SK-N-MC (cell line): ENCODE data around the gene SMCHD1.
"Not testable (repeated sequence)": the region's sequence is repeated elsewhere in the genome, so short reads cannot be mapped to it uniquely, and the experiment has no call there.

Experiments used
- DNase-seq: peaks from one replicate; pipeline ENCODE4 v3.0.0-alpha.2; 2011; ENCODE audit warnings: low read depth, low spot score
- H3K27ac ChIP-seq: fragments of 200-600 bp; sonication (generic); 2 replicates; pipeline ENCODE4 v1.5.1; 2016; ENCODE audit warnings: mixed run types
- H3K36me3 ChIP-seq: fragments of 200-600 bp; sonication (generic); 2 replicates; pipeline ENCODE4 v1.6.1; 2017; ENCODE audit warnings: antibody characterized with exemption, low read length, mixed read lengths; ENCODE audit not compliant: insufficient read depth
- H3K4me3 ChIP-seq: fragments of 200-600 bp; sonication (generic); 2 replicates; pipeline ENCODE4 v1.5.1; 2016
- H3K9ac ChIP-seq: fragments of 200-600 bp; sonication (generic); 2 replicates; pipeline ENCODE4 v1.8.0; 2017; ENCODE audit warnings: mixed run types, mixed read lengths; ENCODE audit not compliant: insufficient read length
- H3K9me3 ChIP-seq: fragments of 200-600 bp; sonication (generic); 2 replicates; pipeline ENCODE4 v1.6.1; 2017; ENCODE audit warnings: low read depth, mild to moderate bottlenecking, antibody characterized with exemption, low read length, moderate library complexity, mixed read lengths
- EZH2 ChIP-seq: fragments of 200-600 bp; sonication (generic); IDR thresholded peaks from one replicate; pipeline ENCODE4 v1.6.1; 2017; ENCODE audit warnings: antibody characterized with exemption
- FOXP2 ChIP-seq: optimal IDR thresholded peaks from 2 replicates; pipeline ENCODE3; 2011; ENCODE audit warnings: mild to moderate bottlenecking, moderate library complexity; ENCODE audit not compliant: insufficient read depth; ENCODE audit errors: extremely low read length, control extremely low read depth
- POLR2AphosphoS5 ChIP-seq: IDR thresholded peaks from 2 replicates; pipeline ENCODE4 v1.6.1; 2012; ENCODE audit warnings: mild to moderate bottlenecking, low read depth, low read length, borderline replicate concordance

Gene SMCHD1

DNA sequence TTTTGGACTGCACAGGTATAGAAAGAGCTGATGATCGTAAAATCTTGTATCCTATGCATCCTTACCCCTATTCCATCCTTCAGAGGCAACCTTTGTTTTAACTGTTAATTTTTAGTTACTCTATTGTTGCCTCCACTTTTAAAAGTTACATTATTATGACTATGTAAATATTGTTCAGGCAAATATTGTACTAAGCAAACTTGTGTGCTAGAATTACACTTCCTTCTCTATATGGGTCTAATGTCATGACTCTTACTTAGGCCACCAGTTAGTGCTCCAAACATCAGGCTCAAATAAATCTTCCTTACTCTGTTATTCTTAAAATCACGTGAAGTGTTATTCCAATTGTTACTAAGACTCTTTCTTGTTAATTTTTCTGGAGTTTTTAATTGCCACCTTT lies 143.8 kb downstream of the SMCHD1 start:
- TF ChIP-seq EZH2 (no peak), FOXP2 (no peak)
- Histone ChIP-seq H3K36me3 (peaks cover 40% of the 10 kb centered on the region), H3K27ac (no peak overlapping the region), H3K9ac (no peak overlapping the region), H3K4me3 (no peak overlapping the region), H3K9me3 (no peaks in the 10 kb centered on the region)
- no peak for DNase-seq

DNA sequence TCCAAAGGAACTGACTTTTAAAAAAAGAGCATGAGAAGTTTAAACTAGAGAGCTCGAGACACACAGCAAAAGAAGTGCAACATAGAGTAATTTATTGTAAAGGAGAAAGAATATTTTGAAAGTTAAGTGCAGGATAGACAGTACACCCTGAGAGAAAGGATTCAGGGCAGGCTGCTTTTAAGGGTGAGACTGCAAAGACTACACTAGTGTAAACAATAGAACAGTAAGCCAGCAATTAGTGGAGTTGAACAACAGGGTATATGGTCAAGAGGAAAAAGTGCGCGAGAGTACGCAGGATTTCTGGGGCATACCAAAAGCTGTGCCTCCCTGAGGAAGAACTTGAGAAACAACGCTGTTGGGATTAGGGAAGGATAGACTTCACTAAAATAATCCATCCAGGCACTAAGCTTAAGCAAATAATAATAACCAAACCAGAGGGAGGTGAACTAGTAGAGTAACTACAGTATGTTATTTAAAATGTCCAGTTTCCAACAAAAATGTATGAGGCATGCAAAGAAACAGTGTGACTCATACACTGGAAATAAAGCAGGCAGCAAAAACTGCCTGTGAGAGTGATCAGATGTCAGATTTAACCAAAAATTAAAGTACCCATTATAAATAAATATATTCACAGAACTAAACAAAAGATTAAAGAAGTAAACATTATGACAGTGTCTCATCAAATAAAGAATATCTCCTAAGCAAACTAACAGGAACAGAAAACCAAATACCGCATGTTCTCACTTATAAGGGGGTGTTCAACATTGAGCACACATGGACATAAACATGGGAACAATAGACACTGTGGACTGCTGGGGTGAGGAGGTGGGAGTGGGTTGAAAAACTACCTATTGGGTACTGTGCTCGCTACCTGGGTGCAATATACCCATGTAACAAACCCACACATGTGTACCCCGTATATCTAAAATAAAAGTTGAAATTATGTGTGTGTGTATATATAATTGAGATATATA lies 150.7 kb downstream of the SMCHD1 start:
- H3K9ac ChIP-seq, result no peak overlapping the region
- peaks cover 15% of the 10 kb centered on the region for H3K36me3 ChIP-seq
- TF ChIP-seq FOXP2, result no peak
- TF ChIP-seq POLR2AphosphoS5, result no peak
- no peak for TF ChIP-seq EZH2
- H3K9me3 ChIP-seq, result no peaks in the 10 kb centered on the region
- no peak overlapping the region for H3K27ac ChIP-seq
- no peak overlapping the region for H3K4me3 ChIP-seq
- no peak for DNase-seq

- H3K9me3 ChIP-seq, DNase-seq, H3K4me3 ChIP-seq, H3K36me3 ChIP-seq, H3K27ac ChIP-seq, H3K9ac ChIP-seq: not testable (repeated sequence)
Measured at GRCh38 chr18:2808640-2809039, 153.1 kb downstream of the SMCHD1 start.

GRCh38 chr18:2809666-2810183 lies 154.2 kb downstream of the SMCHD1 start:
- not testable (repeated sequence) for H3K9ac ChIP-seq, H3K9me3 ChIP-seq, H3K36me3 ChIP-seq, DNase-seq, H3K4me3 ChIP-seq, H3K27ac ChIP-seq

- no peaks in the 10 kb centered on the region for H3K36me3 ChIP-seq
- no peaks in the 10 kb centered on the region for H3K9me3 ChIP-seq
- H3K9ac ChIP-seq, result no peak overlapping the region
- no peak overlapping the region for H3K27ac ChIP-seq
- TF ChIP-seq POLR2AphosphoS5, result no peak
- TF ChIP-seq EZH2, result no peak
- no peak for TF ChIP-seq FOXP2
- DNase-seq, result no peak
- no peak overlapping the region for H3K4me3 ChIP-seq
Measured at GRCh38 chr18:2811416-2811815, 155.9 kb downstream of the SMCHD1 start.

DNA sequence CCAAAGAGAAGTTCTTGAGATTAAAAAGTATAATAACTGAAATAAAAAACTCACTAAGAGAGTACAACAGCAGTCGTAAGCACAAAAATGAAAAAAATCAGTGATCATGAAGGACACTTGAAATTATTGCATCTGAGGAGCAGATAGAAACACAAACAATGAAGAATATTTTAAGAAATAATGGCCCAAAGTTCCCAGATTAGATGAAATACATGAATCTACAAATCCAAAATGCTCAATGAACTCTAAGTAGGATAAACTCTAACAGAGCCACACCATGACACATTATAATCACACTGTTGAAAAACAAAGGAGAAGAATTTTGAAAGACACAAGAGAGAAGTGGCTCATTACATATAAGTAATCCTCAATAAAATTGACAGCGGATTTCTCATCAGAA lies 159.4 kb downstream of the SMCHD1 start:
- Histone ChIP-seq H3K36me3 (no peaks in the 10 kb centered on the region), H3K4me3 (no peak overlapping the region), H3K27ac (no peak overlapping the region), H3K9me3 (no peaks in the 10 kb centered on the region), H3K9ac (no peak overlapping the region)
- TF ChIP-seq FOXP2 (no peak), POLR2AphosphoS5 (no peak), EZH2 (no peak)
- DNase-seq, result no peak

GRCh38 chr18:2818281-2818680 lies 162.8 kb downstream of the SMCHD1 start:
- no peak for TF ChIP-seq POLR2AphosphoS5
- no peak for TF ChIP-seq EZH2
- no peak for TF ChIP-seq FOXP2
- Histone ChIP-seq H3K9me3 (no peaks in the 10 kb centered on the region), H3K9ac (no peak overlapping the region), H3K27ac (no peak overlapping the region), H3K36me3 (no peaks in the 10 kb centered on the region), H3K4me3 (no peak overlapping the region)
- no peak for DNase-seq

DNA sequence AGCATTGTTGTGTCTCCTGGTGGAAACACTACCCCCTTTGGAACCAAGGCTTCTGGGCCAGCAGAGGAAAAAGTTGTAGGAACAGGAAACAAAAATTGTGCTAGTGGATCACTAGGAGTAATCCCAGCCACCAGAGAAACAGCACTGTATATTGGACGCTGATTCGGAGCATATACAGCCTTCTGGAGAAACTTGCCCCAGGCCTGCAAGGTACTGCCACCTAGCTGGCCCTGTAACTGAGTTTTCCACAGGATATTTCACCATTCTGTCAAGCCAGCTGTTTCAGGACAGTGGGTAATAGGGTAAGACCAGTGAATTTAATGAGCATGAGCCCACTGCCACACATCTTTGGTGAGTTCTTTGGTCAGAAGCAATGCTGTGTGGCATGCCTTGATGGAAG lies 166.2 kb downstream of the SMCHD1 start:
- TF ChIP-seq EZH2 (no peak), FOXP2 (no peak), POLR2AphosphoS5 (no peak)
- Histone ChIP-seq H3K9me3 (no peaks in the 10 kb centered on the region), H3K9ac (no peak overlapping the region), H3K27ac (no peak overlapping the region), H3K36me3 (no peaks in the 10 kb centered on the region), H3K4me3 (no peak overlapping the region)
- DNase-seq, result no peak

- H3K27ac ChIP-seq, result no peak overlapping the region
- no peaks in the 10 kb centered on the region for H3K9me3 ChIP-seq
- TF ChIP-seq POLR2AphosphoS5 (no peak), FOXP2 (no peak), EZH2 (no peak)
- H3K9ac ChIP-seq, result no peak overlapping the region
- no peak for DNase-seq
- H3K36me3 ChIP-seq, result no peaks in the 10 kb centered on the region
- H3K4me3 ChIP-seq, result no peak overlapping the region
Measured at GRCh38 chr18:2822213-2822921, 166.8 kb downstream of the SMCHD1 start.
